ENCODE data around the gene ADGRV1. TPM values are rescaled to one million over a fixed set of nuclear protein-coding genes. Genes with fewer than 3 reads are reported as not detected.
"Not testable (repeated sequence)": the region's sequence is repeated elsewhere in the genome, so short reads cannot be mapped to it uniquely, and the experiment has no call there.

Gene ADGRV1
- total RNA-seq, 2 experiments from 2014 or later = 0.06 TPM; not detected in 1

DNA sequence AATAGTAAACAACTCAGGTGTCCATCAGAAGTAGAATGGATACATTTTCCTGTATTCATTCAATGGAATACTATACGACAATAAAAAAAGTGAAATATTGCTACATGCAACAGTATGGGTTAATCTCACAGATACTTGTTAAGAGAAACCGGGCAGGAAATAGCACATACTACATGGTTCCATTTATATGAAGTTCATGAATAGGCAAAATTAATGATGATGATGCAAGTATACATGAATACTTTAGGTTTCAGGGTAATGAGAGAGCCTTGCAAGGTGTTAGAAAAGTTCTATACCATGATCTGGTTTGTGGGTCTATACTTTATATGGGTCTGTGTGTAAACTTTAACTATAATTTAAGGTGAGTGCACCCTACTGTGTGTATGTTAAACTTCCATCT lies 390.4 kb downstream of the ADGRV1 start:
- ATAC-seq (ENCODE audit: low read depth) (no peak), DNase-seq (no peak)
- H3K27ac Mint-ChIP-seq = no peak overlapping the region
- H3K4me3 Mint-ChIP-seq = no peak overlapping the region
- no peaks in the 10 kb centered on the region for H3K4me1 Mint-ChIP-seq
- no peaks in the 10 kb centered on the region for H3K9me3 Mint-ChIP-seq
- H3K27me3 Mint-ChIP-seq = peaks cover 12% of the 10 kb centered on the region
- H3K36me3 Mint-ChIP-seq = no peaks in the 10 kb centered on the region
- POLR2A ChIA-PET = no interaction called here

GRCh38 chr5:90949469-90950358 lies 391.1 kb downstream of the ADGRV1 start:
- Mint-ChIP-seq H3K9me3 (no peaks in the 10 kb centered on the region), H3K27me3 (peaks cover 12% of the 10 kb centered on the region), H3K36me3 (no peaks in the 10 kb centered on the region), H3K27ac (no peak overlapping the region), H3K4me3 (no peak overlapping the region), H3K4me1 (no peaks in the 10 kb centered on the region)
- POLR2A ChIA-PET = no interaction called here
- DNase-seq (no peak), ATAC-seq (ENCODE audit: low read depth) (no peak)

- ATAC-seq (ENCODE audit: low read depth) (no peak), DNase-seq (no peak)
- H3K4me3 Mint-ChIP-seq = no peak overlapping the region
These were observed 396.5 kb downstream of the ADGRV1 start for GRCh38 chr5:90955001-90955635.

GRCh38 chr5:90956511-90957097 lies 398.0 kb downstream of the ADGRV1 start:
- Mint-ChIP-seq H3K4me3 (no peak overlapping the region), H3K27me3 (peaks cover 15% of the 10 kb centered on the region), H3K4me1 (peaks cover 5% of the 10 kb centered on the region), H3K36me3 (no peaks in the 10 kb centered on the region), H3K9me3 (no peaks in the 10 kb centered on the region), H3K27ac (no peak overlapping the region)
- no peak for DNase-seq
- ATAC-seq (ENCODE audit: low read depth) = no peak
- POLR2A ChIA-PET = no interaction called here

More at GRCh38 chr5:90955001-90955635, 396.5 kb downstream of the ADGRV1 start:
- Mint-ChIP-seq H3K9me3 (no peaks in the 10 kb centered on the region), H3K36me3 (no peaks in the 10 kb centered on the region), H3K27ac (no peak overlapping the region), H3K4me1 (peaks cover 5% of the 10 kb centered on the region), H3K27me3 (peaks cover 17% of the 10 kb centered on the region)
- POLR2A ChIA-PET = no interaction called here

GRCh38 chr5:90957906-90958305 lies 399.3 kb downstream of the ADGRV1 start:
- Mint-ChIP-seq H3K4me1 (peaks cover 5% of the 10 kb centered on the region), H3K9me3 (no peaks in the 10 kb centered on the region), H3K27me3 (peaks cover 11% of the 10 kb centered on the region), H3K27ac (no peak overlapping the region), H3K4me3 (no peak overlapping the region), H3K36me3 (no peaks in the 10 kb centered on the region)
- ATAC-seq (ENCODE audit: low read depth) (no peak), DNase-seq (no peak)
- POLR2A ChIA-PET = no interaction called here

DNA sequence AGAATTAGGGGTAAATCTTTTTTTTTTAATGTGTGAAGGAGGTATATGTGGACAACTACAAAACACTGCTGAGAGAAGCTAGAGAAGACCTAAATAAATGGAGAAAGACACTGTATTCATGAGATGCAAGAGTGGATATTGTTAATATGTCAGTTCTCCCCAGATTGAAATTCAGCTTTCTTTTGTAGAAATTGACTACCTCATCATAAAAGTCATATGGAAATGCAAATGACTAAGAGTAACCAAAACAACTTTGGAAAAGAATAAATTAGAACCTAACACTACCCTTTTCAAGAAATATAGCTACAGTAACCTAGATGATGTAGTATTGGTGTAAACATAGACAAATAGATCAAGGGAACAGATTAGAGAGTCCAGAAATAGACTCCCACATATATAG lies 400.7 kb downstream of the ADGRV1 start:
- no peak for ATAC-seq (ENCODE audit: low read depth)
- POLR2A ChIA-PET = no interaction called here
- H3K9me3 Mint-ChIP-seq = no peaks in the 10 kb centered on the region

GRCh38 chr5:90962481-90962880 lies 403.9 kb downstream of the ADGRV1 start:
- no peak for ATAC-seq (ENCODE audit: low read depth)
- no peak for DNase-seq
- H3K4me1 Mint-ChIP-seq = peaks cover 1% of the 10 kb centered on the region
- POLR2A ChIA-PET = no interaction called here
- no peak overlapping the region for H3K4me3 Mint-ChIP-seq
- peaks cover 1% of the 10 kb centered on the region for H3K36me3 Mint-ChIP-seq
- peaks cover 23% of the 10 kb centered on the region for H3K27me3 Mint-ChIP-seq
- H3K27ac Mint-ChIP-seq = no peak overlapping the region
- H3K9me3 Mint-ChIP-seq = no peaks in the 10 kb centered on the region

More for the DNA sequence above, 400.7 kb downstream of the ADGRV1 start:
- no peak for DNase-seq
- Mint-ChIP-seq H3K36me3 (no peaks in the 10 kb centered on the region), H3K4me3 (no peak overlapping the region), H3K27ac (no peak overlapping the region), H3K27me3 (peaks cover 16% of the 10 kb centered on the region), H3K4me1 (peaks cover 5% of the 10 kb centered on the region)

DNA sequence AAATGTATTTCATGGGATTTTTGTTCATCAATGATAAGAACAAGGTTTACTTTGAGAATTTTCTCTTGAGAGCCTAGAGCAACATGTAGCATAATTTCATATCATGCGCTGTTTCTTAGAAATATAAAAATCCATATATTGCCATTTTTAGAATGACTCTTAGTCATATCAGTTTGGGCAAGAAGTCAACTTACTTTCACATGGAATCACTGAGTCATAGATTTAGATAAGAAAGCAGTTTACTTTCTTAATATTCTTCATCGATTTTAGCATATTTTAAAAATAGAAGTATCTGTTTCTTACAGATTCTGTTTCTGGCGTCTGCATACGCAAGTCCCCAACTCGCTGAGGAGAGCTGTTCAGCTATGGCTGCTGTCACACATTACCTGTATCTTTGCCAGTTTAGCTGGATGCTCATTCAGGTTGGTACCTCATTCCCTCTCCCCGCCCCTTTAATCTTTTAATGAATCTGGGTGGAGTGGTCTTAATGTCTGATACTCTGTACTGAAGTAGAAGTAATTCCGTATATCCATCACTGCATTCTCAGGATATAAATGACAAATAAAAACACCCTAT lies 406.6 kb downstream of the ADGRV1 start:
- ATAC-seq (ENCODE audit: low read depth) (no peak), DNase-seq (no peak)
- peaks cover 2% of the 10 kb centered on the region for H3K9me3 Mint-ChIP-seq
- H3K36me3 Mint-ChIP-seq = peaks cover 1% of the 10 kb centered on the region
- H3K4me3 Mint-ChIP-seq = no peak overlapping the region
- H3K27me3 Mint-ChIP-seq = peaks cover 21% of the 10 kb centered on the region
- H3K4me1 Mint-ChIP-seq = peaks cover 2% of the 10 kb centered on the region
- H3K27ac Mint-ChIP-seq = no peak overlapping the region
- POLR2A ChIA-PET = no interaction called here

GRCh38 chr5:90967443-90967842 lies 408.8 kb downstream of the ADGRV1 start:
- H3K36me3 Mint-ChIP-seq = peaks cover 1% of the 10 kb centered on the region
- DNase-seq (no peak), ATAC-seq (ENCODE audit: low read depth) (no peak)
- H3K27me3 Mint-ChIP-seq = peaks cover 18% of the 10 kb centered on the region
- H3K27ac Mint-ChIP-seq = no peak overlapping the region
- peaks cover 2% of the 10 kb centered on the region for H3K4me1 Mint-ChIP-seq
- H3K9me3 Mint-ChIP-seq = peaks cover 7% of the 10 kb centered on the region
- H3K4me3 Mint-ChIP-seq = no peak overlapping the region
- POLR2A ChIA-PET = no interaction called here

GRCh38 chr5:90967851-90968250 lies 409.3 kb downstream of the ADGRV1 start:
- peaks cover 1% of the 10 kb centered on the region for H3K36me3 Mint-ChIP-seq
- ATAC-seq (ENCODE audit: low read depth) (no peak), DNase-seq (no peak)
- POLR2A ChIA-PET = no interaction called here
- H3K27ac Mint-ChIP-seq = no peak overlapping the region
- peaks cover 7% of the 10 kb centered on the region for H3K9me3 Mint-ChIP-seq
- peaks cover 2% of the 10 kb centered on the region for H3K4me1 Mint-ChIP-seq
- H3K4me3 Mint-ChIP-seq = no peak overlapping the region
- H3K27me3 Mint-ChIP-seq = peaks cover 18% of the 10 kb centered on the region

DNA sequence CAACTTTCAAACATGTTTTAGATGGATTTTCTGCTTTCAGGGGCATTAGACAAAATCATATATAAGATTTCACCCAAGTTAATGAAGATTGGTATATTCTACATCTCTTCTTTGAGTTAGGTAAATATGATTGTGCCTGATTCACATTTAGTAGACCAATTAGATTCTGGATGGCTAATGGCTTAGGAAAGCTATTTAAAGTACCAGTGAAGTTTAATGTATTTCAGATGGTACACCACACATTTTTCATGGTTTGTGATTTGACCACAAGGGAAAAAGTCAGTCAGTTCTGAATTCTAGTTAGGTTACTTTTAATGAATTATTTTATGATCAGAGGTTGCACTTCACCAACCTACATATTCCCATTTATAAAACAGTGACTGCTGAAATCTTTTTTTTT lies 409.7 kb downstream of the ADGRV1 start:
- H3K4me3 Mint-ChIP-seq = no peak overlapping the region
- H3K9me3 Mint-ChIP-seq = peaks cover 7% of the 10 kb centered on the region
- peaks cover 2% of the 10 kb centered on the region for H3K4me1 Mint-ChIP-seq
- H3K27me3 Mint-ChIP-seq = peaks cover 16% of the 10 kb centered on the region
- peaks cover 1% of the 10 kb centered on the region for H3K36me3 Mint-ChIP-seq
- ATAC-seq (ENCODE audit: low read depth) = no peak
- H3K27ac Mint-ChIP-seq = no peak overlapping the region
- no peak for DNase-seq
- POLR2A ChIA-PET = no interaction called here

GRCh38 chr5:90969945-90970344 lies 411.3 kb downstream of the ADGRV1 start:
- peaks cover 12% of the 10 kb centered on the region for H3K27me3 Mint-ChIP-seq
- DNase-seq; H3K4me3 Mint-ChIP-seq; POLR2A ChIA-PET; ATAC-seq (ENCODE audit: low read depth); H3K27ac Mint-ChIP-seq; H3K4me1 Mint-ChIP-seq; H3K36me3 Mint-ChIP-seq; H3K9me3 Mint-ChIP-seq: not testable (repeated sequence)

- ATAC-seq (ENCODE audit: low read depth) = no peak
- no peak overlapping the region for H3K27ac Mint-ChIP-seq
- H3K4me1 Mint-ChIP-seq = no peaks in the 10 kb centered on the region
- POLR2A ChIA-PET = no interaction called here
- DNase-seq = no peak
- no peaks in the 10 kb centered on the region for H3K9me3 Mint-ChIP-seq
- no peaks in the 10 kb centered on the region for H3K36me3 Mint-ChIP-seq
- H3K27me3 Mint-ChIP-seq = no peaks in the 10 kb centered on the region
- no peak overlapping the region for H3K4me3 Mint-ChIP-seq
These were observed 422.6 kb downstream of the ADGRV1 start for GRCh38 chr5:90981177-90981576.
